DOHH2 (cell line): ENCODE results near the gene FRRS1.

Experiments
- EZH2phosphoT487 ChIP-seq: fragments of 200-600 bp; sonication (generic); IDR thresholded peaks from 2 replicates; pipeline ENCODE4 v1.6.1; 2017; ENCODE audit warnings: borderline replicate concordance, mild to moderate bottlenecking, antibody characterized with exemption, low read length, moderate library complexity, mixed read lengths
- TF ChIP-seq, protein P1 (sequence below): fragments of 200-600 bp; sonication (generic); IDR thresholded peaks from one replicate; pipeline ENCODE4 v1.5.1; 2014; ENCODE audit warnings: antibody characterized with exemption, mild to moderate bottlenecking, low read depth, low read length; ENCODE audit not compliant: poor library complexity, severe bottlenecking

DNA sequence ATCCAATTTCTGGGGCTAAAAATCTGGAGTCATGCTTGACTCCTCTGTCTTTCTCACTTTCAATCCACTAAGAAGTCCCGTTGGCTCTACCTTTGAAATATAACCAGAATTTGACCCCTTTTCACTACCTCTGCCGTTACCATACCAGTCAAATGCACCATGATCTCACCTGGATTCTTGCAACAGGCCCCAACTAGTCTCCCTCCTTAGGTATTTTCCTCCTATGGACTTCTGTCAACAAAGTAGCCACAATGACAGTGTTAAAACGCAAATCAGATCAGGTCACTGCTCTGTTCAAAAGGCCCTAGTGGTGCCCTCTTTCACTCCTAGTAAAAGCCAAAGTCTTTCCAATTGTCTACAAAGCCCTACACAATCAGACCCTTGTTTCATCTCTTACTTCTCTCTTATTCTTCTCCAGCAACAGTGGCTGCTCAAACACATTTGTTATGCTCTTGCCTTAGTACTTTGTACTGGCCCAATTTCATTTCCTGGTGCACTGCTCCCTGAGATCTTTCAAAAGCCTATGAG lies 48.0 kb upstream of the FRRS1 start:
- TF ChIP-seq, protein P1, sequence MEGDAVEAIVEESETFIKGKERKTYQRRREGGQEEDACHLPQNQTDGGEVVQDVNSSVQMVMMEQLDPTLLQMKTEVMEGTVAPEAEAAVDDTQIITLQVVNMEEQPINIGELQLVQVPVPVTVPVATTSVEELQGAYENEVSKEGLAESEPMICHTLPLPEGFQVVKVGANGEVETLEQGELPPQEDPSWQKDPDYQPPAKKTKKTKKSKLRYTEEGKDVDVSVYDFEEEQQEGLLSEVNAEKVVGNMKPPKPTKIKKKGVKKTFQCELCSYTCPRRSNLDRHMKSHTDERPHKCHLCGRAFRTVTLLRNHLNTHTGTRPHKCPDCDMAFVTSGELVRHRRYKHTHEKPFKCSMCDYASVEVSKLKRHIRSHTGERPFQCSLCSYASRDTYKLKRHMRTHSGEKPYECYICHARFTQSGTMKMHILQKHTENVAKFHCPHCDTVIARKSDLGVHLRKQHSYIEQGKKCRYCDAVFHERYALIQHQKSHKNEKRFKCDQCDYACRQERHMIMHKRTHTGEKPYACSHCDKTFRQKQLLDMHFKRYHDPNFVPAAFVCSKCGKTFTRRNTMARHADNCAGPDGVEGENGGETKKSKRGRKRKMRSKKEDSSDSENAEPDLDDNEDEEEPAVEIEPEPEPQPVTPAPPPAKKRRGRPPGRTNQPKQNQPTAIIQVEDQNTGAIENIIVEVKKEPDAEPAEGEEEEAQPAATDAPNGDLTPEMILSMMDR = no peak
- TF ChIP-seq EZH2phosphoT487 = no peak
